Ectodermal cell (in vitro differentiated cells): ENCODE measurements around the gene FAF1.
"Not testable (repeated sequence)": the region's sequence is repeated elsewhere in the genome, so short reads cannot be mapped to it uniquely, and the experiment has no call there.

Experiments
- H3K27ac ChIP-seq: 2 replicates; pipeline ENCODE4 v1.7.0; 2013; ENCODE audit warnings: mild to moderate bottlenecking, low read depth, low read length; ENCODE audit not compliant: insufficient read depth, poor library complexity, severe bottlenecking
- H3K27me3 ChIP-seq: 2 replicates; pipeline ENCODE4 v1.7.0; 2013; ENCODE audit warnings: mild to moderate bottlenecking, low read length; ENCODE audit not compliant: insufficient read depth, control insufficient read depth, poor library complexity, severe bottlenecking
- H3K36me3 ChIP-seq: one replicate; pipeline ENCODE4 v1.7.0; 2013; ENCODE audit warnings: low read length; ENCODE audit not compliant: control insufficient read depth, insufficient read depth
- H3K4me1 ChIP-seq: one replicate; pipeline ENCODE4 v1.7.0; 2013; ENCODE audit warnings: low read length; ENCODE audit not compliant: control insufficient read depth, insufficient read depth
- H3K4me3 ChIP-seq: 2 replicates; pipeline ENCODE4 v1.7.0; 2013; ENCODE audit warnings: low read depth, low read length, control low read depth; ENCODE audit not compliant: insufficient read depth
- H3K9me3 ChIP-seq: 2 replicates; pipeline ENCODE4 v1.7.0; 2013; ENCODE audit warnings: mild to moderate bottlenecking, low read length, moderate library complexity; ENCODE audit not compliant: control insufficient read depth
- WGBS, 2 experiments: methylation state at CpG; one replicate each; pipeline ENCODE4 v1.1.7; 2013; ENCODE audit warnings: missing lambda C conversion rate in 2 of 2; 5-methylcytosine and 5-hydroxymethylcytosine counted together

Gene FAF1

DNA sequence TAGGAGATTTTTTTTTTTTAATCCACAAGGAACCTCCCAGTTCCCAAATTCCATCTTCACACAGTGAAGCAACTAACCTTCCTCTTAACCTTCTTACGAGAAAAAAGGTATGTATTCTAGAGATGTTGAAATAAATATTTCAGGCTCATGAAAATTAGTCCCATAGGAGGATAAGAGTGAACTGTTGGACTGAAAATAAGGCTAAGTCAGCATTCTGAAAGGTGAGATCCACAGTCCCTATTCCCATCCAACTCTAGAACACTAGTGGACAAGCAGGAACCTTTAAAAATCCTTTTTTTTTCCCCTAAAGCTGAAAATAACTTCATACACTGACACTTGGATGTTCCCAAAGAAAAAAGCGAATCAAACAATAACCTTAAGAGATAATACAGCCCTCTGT, 44.4 kb downstream of the FAF1 start:
- WGBS, 2 experiments = 88 to 89% methylated on average over 1 of the region's 2 CpGs
- H3K4me1 ChIP-seq = no peaks in the 10 kb centered on the region
- no peak overlapping the region for H3K4me3 ChIP-seq
- no peak overlapping the region for H3K27ac ChIP-seq
- H3K27me3 ChIP-seq = no peaks in the 10 kb centered on the region
- H3K9me3 ChIP-seq = no peaks in the 10 kb centered on the region
- H3K36me3 ChIP-seq = no peaks in the 10 kb centered on the region

DNA sequence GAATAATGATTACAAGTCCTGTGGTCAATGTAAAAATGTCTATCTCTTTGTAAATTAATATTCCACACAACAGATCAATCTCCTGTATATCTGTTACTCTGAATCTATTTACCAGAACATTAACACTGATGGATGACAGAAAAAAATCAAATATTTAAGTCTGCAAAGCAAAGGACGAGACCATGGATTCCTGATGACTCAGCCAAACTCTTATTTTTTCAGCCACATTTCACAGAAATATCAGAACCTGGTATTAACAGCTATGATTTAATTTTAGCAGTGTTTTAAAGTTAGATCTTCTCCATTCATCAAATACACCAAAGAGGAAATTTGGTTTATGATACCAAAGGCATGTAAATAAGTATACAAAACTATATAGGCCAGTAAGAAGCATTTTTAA, 46.1 kb downstream of the FAF1 start:
- no peaks in the 10 kb centered on the region for H3K36me3 ChIP-seq
- 71 to 94% methylated on average over 1 of the region's 1 CpG for WGBS, 2 experiments
- no peak overlapping the region for H3K4me3 ChIP-seq
- H3K27me3 ChIP-seq = no peaks in the 10 kb centered on the region
- H3K4me1 ChIP-seq = no peaks in the 10 kb centered on the region
- no peak overlapping the region for H3K27ac ChIP-seq
- no peaks in the 10 kb centered on the region for H3K9me3 ChIP-seq

DNA sequence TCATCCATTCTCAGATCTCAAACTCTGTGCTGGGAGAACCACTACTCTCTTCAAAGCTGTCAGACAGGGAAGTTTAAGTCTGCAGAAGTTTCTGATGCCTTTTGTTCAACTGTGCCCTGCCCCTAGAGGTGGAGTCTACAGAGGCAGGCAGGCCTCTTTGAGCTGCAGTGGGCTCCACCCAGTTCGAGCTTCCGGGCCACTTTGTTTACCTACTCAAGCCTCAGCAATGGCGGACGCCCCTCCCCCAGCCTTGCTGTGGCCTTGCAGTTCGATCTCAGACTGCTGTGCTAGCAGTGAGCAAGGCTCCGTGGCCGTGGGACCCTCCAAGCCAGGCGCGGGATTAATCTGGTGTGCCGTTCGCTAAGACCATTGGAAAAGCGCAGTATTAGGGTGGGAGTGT, 49.7 kb downstream of the FAF1 start:
- not testable (repeated sequence) for H3K27me3 ChIP-seq, H3K36me3 ChIP-seq, H3K9me3 ChIP-seq, H3K27ac ChIP-seq, H3K4me1 ChIP-seq, H3K4me3 ChIP-seq
- WGBS, 2 experiments = 87% methylated on average over 12 of the region's 12 CpGs

DNA sequence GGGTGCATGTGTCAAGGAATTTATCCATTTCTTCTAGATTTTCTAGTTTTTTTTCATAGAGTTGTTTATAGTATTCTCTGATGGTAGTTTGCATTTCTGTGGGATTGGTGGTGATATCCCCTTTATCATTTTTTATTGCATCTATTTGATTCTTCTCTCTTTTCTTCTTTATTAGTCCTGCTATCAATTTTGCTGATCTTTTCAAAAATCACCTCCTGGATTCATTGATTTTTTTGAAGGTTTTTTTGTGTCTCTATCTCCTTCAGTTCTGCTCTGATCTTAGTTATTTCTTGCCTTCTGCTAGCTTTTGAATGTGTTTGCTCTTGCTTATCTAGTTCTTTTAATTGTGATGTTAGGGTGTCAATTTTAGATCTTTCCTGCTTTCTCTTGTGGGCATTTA, 52.5 kb downstream of the FAF1 start:
- H3K4me1 ChIP-seq, H3K4me3 ChIP-seq, H3K36me3 ChIP-seq, H3K27ac ChIP-seq, H3K27me3 ChIP-seq, H3K9me3 ChIP-seq: not testable (repeated sequence)

DNA sequence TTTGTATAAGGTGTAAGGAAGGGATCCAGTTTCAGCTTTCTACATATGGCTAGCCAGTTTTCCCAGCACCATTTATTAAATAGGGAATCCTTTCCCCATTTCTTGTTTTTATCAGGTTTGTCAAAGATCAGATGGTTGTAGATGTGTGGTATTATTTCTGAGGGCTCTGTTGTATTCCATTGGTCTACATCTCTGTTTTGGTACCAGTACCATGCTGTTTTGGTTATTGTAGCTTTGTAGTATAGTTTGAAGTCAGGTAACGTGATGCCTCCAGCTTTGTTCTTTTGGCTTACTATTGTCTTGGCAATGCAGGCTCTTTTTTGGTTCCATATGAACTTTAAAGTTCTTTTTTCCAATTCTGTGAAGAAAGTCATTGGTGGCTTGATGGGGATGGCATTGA, 54.0 kb downstream of the FAF1 start:
- H3K27me3 ChIP-seq, H3K4me3 ChIP-seq, H3K9me3 ChIP-seq, H3K4me1 ChIP-seq, H3K27ac ChIP-seq, H3K36me3 ChIP-seq: not testable (repeated sequence)
- WGBS, 2 experiments = 93 to 94% methylated on average over 1 of the region's 1 CpG

DNA sequence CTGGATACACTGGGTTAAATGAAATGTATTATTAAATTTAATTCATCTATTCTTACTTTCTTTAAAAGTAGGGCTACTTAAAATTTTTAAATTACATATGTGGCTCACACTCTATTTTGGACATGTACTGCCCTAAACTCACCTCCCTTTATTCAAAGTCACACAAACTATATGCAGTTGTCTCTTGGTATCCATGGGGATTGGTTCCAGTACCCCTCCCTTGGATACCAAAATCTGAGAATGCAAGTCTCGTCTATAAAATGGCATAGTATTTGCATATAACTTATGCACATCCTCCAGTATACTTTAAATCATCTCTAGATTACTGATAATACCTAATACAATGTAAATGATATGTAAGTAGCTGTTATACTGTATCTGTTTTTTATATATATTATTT, 57.6 kb downstream of the FAF1 start:
- H3K9me3 ChIP-seq = no peaks in the 10 kb centered on the region
- H3K4me1 ChIP-seq = no peaks in the 10 kb centered on the region
- H3K36me3 ChIP-seq = no peaks in the 10 kb centered on the region

DNA sequence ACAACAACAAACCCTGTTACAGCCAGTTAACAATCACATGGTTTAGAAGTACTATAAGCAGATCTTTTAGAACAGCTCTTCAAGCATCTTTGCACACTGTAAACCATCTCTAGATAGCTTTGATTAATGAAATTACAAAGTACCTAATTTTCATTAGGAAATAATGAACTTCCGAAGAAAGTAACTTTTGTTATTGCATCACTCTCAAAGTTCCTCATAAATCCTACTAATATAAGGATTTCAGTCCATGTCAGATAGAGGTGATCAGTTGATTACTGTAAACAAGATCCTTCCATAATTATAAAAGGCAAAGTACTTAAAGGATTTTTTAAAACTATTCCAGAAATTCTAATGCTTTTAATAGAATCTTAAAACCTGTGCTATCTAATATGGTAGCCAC, 58.2 kb downstream of the FAF1 start:
- H3K4me3 ChIP-seq = no peak overlapping the region
- H3K36me3 ChIP-seq = no peaks in the 10 kb centered on the region
- no peaks in the 10 kb centered on the region for H3K9me3 ChIP-seq
- no peak overlapping the region for H3K27ac ChIP-seq
- WGBS, 2 experiments = no CpG with 5 or more reads among the region's 1 CpG
- H3K4me1 ChIP-seq = no peaks in the 10 kb centered on the region
- no peaks in the 10 kb centered on the region for H3K27me3 ChIP-seq

More for the DNA sequence above, 57.6 kb downstream of the FAF1 start:
- 100% methylated on average over 1 of the region's 1 CpG; no CpG with 5 or more reads in 1 of the 2 experiments for WGBS, 2 experiments
- Histone ChIP-seq H3K27me3 (no peaks in the 10 kb centered on the region), H3K4me3 (no peak overlapping the region), H3K27ac (no peak overlapping the region)

DNA sequence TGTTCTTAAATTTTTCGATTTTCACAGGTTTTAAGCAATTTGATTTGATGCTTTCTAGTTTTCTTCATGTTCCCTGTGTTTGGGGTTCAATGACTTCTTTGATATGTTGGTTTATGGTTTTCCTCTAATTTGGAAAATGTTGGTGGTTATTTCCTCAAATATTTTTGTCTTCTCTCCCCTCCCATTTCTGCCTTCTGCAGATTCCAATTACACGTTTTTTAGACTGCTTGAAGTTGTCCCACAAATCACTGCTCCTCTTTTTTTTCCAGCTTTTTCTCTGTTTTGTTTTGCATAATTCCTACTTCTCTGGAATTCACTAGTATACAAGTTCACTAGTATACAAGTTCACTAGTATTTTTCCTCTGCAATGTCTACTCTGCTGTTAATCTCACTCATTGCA, 61.3 kb downstream of the FAF1 start:
- Histone ChIP-seq H3K27me3 (no peaks in the 10 kb centered on the region), H3K4me1 (no peaks in the 10 kb centered on the region), H3K9me3 (no peaks in the 10 kb centered on the region), H3K4me3 (no peak overlapping the region), H3K27ac (no peak overlapping the region), H3K36me3 (no peaks in the 10 kb centered on the region)
- 86 to 88% methylated on average over 2 of the region's 2 CpGs for WGBS, 2 experiments

DNA sequence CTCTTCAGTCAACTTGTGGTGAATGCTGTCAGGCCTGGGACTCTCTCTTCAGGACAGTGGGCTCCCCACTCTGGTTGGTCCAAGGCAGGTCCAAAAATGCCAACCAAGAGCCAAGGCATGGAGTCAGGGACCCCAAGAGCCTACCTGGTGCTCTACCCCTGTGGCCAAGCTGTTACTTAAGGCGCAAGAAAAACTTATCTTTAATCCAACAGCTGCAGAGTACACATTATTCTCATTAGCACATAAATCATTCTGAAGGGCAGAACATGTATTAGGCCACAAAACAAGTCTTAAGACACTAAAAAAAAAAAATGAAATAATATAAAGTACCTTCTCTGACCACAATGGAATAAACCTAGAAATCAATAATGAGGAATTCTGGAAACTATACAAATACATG, 65.7 kb downstream of the FAF1 start:
- no peaks in the 10 kb centered on the region for H3K27me3 ChIP-seq
- H3K27ac ChIP-seq = no peak overlapping the region
- no peak overlapping the region for H3K4me3 ChIP-seq
- WGBS, 2 experiments = 94 to 100% methylated on average over 1 of the region's 1 CpG
- H3K9me3 ChIP-seq = no peaks in the 10 kb centered on the region
- H3K4me1 ChIP-seq = no peaks in the 10 kb centered on the region
- peaks cover 8% of the 10 kb centered on the region for H3K36me3 ChIP-seq

DNA sequence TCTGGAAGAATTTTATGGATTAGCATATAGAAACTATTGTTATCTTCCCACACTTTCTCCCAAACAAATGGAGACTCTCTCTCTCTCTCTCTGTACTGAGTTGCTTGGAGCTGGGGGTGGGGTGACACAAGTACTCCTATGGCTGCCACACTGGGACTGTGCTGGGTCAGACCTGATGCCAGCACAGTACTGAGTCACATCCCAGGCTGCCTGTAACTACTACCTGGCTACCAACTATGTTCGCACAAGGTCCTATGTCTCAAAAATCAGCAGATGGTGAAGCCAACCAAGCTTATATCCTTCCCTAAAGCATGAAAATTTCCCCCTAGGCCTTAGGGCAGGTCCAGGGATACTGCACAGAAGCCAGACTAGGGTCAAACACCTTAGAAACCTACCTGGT, 66.6 kb downstream of the FAF1 start:
- Histone ChIP-seq H3K27ac (no peak overlapping the region), H3K9me3 (no peaks in the 10 kb centered on the region), H3K4me1 (no peaks in the 10 kb centered on the region), H3K27me3 (no peaks in the 10 kb centered on the region), H3K4me3 (no peak overlapping the region), H3K36me3 (peaks cover 8% of the 10 kb centered on the region)
- 94 to 96% methylated on average over 1 of the region's 1 CpG for WGBS, 2 experiments

DNA sequence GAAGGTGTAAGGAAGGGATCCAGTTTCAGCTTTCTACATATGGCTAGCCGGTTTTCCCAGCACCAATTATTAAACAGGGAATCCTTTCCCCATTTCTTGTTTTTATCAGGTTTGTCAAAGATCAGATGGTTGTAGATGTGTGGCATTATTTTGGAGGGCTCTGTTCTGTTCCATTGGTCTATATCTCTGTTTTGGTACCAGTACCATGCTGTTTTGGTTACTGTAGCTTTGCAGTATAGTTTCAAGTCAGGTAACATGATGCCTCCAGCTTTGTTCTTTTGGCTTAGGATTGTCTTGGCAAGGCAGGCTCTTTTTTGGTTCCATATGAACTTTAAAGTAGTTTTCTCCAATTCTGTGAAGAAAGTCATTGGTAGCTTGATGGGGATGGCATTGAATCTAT, 72.5 kb downstream of the FAF1 start:
- not testable (repeated sequence) for H3K27me3 ChIP-seq, H3K36me3 ChIP-seq, H3K4me1 ChIP-seq, H3K9me3 ChIP-seq, H3K27ac ChIP-seq, H3K4me3 ChIP-seq
- WGBS, 2 experiments = 71% methylated on average over 1 of the region's 1 CpG; no CpG with 5 or more reads in 1 of the 2 experiments
